Liver (tissue), 9 donors: ENCODE results near the gene RET. TPM values are rescaled to one million over a fixed set of nuclear protein-coding genes. Genes with fewer than 3 reads are reported as not detected.
"Not testable (repeated sequence)": the region's sequence is repeated elsewhere in the genome, so short reads cannot be mapped to it uniquely, and the experiment has no call there.

Experiments
- DNase-seq: peaks from one replicate; pipeline ENCODE4 v3.0.0-alpha.2; 2017; ENCODE audit warnings: low spot score
- H3K27ac ChIP-seq, 2 donors: one replicate each; pipeline ENCODE4 v1.7.0; 2013; ENCODE audit warnings: inconsistent platforms in 2 of 2, low read length in 2 of 2, control low read depth in 1 of 2, low read depth in 1 of 2, mild to moderate bottlenecking in 1 of 2
- H3K27me3 ChIP-seq, 4 donors: one replicate each; pipeline versions ENCODE4 v1.6.1 to v1.7.0; 2013; ENCODE audit warnings: low read length in 3 of 4, inconsistent platforms in 1 of 4, mild to moderate bottlenecking in 1 of 4, moderate library complexity in 1 of 4; ENCODE audit not compliant: control insufficient read depth in 4 of 4, insufficient read depth in 4 of 4
- H3K36me3 ChIP-seq, 4 donors: one replicate each; pipeline versions ENCODE4 v1.6.1 to v1.7.0; 2013; ENCODE audit warnings: low read length in 3 of 4, mild to moderate bottlenecking in 3 of 4, low read depth in 1 of 4, moderate library complexity in 1 of 4; ENCODE audit not compliant: control insufficient read depth in 4 of 4, insufficient read depth in 3 of 4
- H3K4me1 ChIP-seq, 4 donors: one replicate each; pipeline versions ENCODE4 v1.6.1 to v1.7.0; 2013; ENCODE audit warnings: low read length in 3 of 4, mild to moderate bottlenecking in 3 of 4, moderate library complexity in 1 of 4; ENCODE audit not compliant: control insufficient read depth in 4 of 4, insufficient read depth in 4 of 4
- H3K4me3 ChIP-seq, 3 donors: one replicate each; pipeline versions ENCODE4 v1.6.1 to v1.7.0; 2013; ENCODE audit warnings: low read length in 3 of 3, control low read depth in 1 of 3, low read depth in 1 of 3, mild to moderate bottlenecking in 1 of 3
- H3K9ac ChIP-seq, 2 donors: one replicate each; pipeline ENCODE4 v1.7.0; 2013; ENCODE audit warnings: low read length in 2 of 2, mild to moderate bottlenecking in 2 of 2, moderate library complexity in 2 of 2, control low read depth in 1 of 2, low read depth in 1 of 2
- H3K9me3 ChIP-seq, 4 donors: one replicate each; pipeline versions ENCODE4 v1.6.1 to v1.7.0; 2013; ENCODE audit warnings: low read length in 3 of 4; ENCODE audit not compliant: control insufficient read depth in 4 of 4
- EGR1 ChIP-seq, 2 donors: IDR thresholded peaks; 2 replicates each; pipeline ENCODE4 v1.6.1; 2016 to 2018; ENCODE audit warnings: antibody characterized with exemption in 2 of 2, low read depth in 2 of 2
- FOXA2 ChIP-seq: IDR thresholded peaks from 2 replicates; pipeline ENCODE4 v1.6.1; 2016; ENCODE audit warnings: antibody characterized with exemption
- GABPA ChIP-seq, 2 donors: IDR thresholded peaks in 1 of 2; conservative IDR thresholded peaks in 1 of 2; 2 replicates each; pipeline ENCODE4 v1.6.1; 2016; ENCODE audit warnings: antibody characterized with exemption in 2 of 2, mild to moderate bottlenecking in 1 of 2, moderate library complexity in 1 of 2
- HNF4A ChIP-seq, 2 donors: conservative IDR thresholded peaks; 2 replicates each; pipeline ENCODE4 v1.6.1; 2016; ENCODE audit warnings: antibody characterized with exemption in 2 of 2, mild to moderate bottlenecking in 2 of 2
- HNF4G ChIP-seq: IDR thresholded peaks from 2 replicates; pipeline ENCODE4 v1.6.1; 2016; ENCODE audit warnings: antibody characterized with exemption
- JUND ChIP-seq, 2 donors: IDR thresholded peaks; 2 replicates each; pipeline ENCODE4 v1.6.1; 2016; ENCODE audit warnings: antibody characterized with exemption in 2 of 2
- MAX ChIP-seq: IDR thresholded peaks from 2 replicates; pipeline ENCODE4 v1.6.1; 2016; ENCODE audit warnings: antibody characterized with exemption
- NR2F2 ChIP-seq: IDR thresholded peaks from 2 replicates; pipeline ENCODE4 v1.6.1; 2016; ENCODE audit warnings: antibody characterized with exemption
- RAD21 ChIP-seq, 2 donors: IDR thresholded peaks; 2 replicates each; pipeline ENCODE4 v1.6.1; 2016; ENCODE audit warnings: antibody characterized with exemption in 2 of 2, mild to moderate bottlenecking in 2 of 2
- REST ChIP-seq: IDR thresholded peaks from 2 replicates; pipeline ENCODE4 v1.6.1; 2016; ENCODE audit warnings: antibody characterized with exemption, mild to moderate bottlenecking
- SP1 ChIP-seq: IDR thresholded peaks from 2 replicates; pipeline ENCODE4 v1.6.1; 2018; ENCODE audit warnings: antibody characterized with exemption, mild to moderate bottlenecking
- TAF1 ChIP-seq: conservative IDR thresholded peaks from 2 replicates; pipeline ENCODE4 v1.6.1; 2016; ENCODE audit warnings: antibody characterized with exemption, mild to moderate bottlenecking
- YY1 ChIP-seq: IDR thresholded peaks from 2 replicates; pipeline ENCODE4 v1.6.1; 2016; ENCODE audit warnings: antibody characterized with exemption, mild to moderate bottlenecking
- ZBTB33 ChIP-seq: IDR thresholded peaks from 2 replicates; pipeline ENCODE4 v1.6.1; 2016; ENCODE audit warnings: antibody characterized with exemption
- WGBS: extraction: QIAGEN DNeasy Blood & Tissue Kit; methylation state at CpG from one replicate; pipeline ENCODE4 v1.1.7; 2013; 5-methylcytosine and 5-hydroxymethylcytosine counted together
- polyA plus RNA-seq, 2 donors: library from polyadenylated mRNA; stranded (reverse) in 1 of 2; unstranded in 1 of 2; fragments of 200-250 nt in 1 of 2; fragments of >200 nt in 1 of 2; fragmentation: Nextera tagmentation in 1 of 2; extraction: Ambion mirVana in 1 of 2; gene quantifications; one replicate each; pipeline versions ENCODE4 v1.2.1 to v1.2.3, GENCODE V29; 2013 to 2015
- total RNA-seq, 2 donors: library from RNA; depleted of rRNA; stranded (reverse); fragments of >200 nt; gene quantifications; one replicate each; pipeline ENCODE4 v1.2.3, GENCODE V29; 2014
- TF ChIP-seq, protein P1 (sequence below): IDR thresholded peaks from 2 replicates; pipeline ENCODE4 v1.6.1; 2016; ENCODE audit warnings: antibody characterized with exemption
- TF ChIP-seq, protein P2 (sequence below): fragments of 150-350 bp; IDR thresholded peaks from 2 replicates; pipeline ENCODE4 v1.5.1; 2017; ENCODE audit warnings: improper control_type of control experiment, low read depth, low read length; ENCODE audit not compliant: missing input control
- donor health status: healthy.
- donor health status: healthy.
- donor health status: healthy.
- donor health status: healthy.
- donor health status: healthy.

Gene RET
- total and polyA plus RNA-seq, 4 donors: 0.09 to 2.5 (median 0.33) TPM; not detected in 1

- Histone ChIP-seq H3K9ac (no peak overlapping the region), H3K27me3 (no peaks in the 10 kb centered on the region), H3K4me3 (no peak overlapping the region), H3K9me3 (no peaks in the 10 kb centered on the region), H3K4me1 (no peaks in the 10 kb centered on the region), H3K27ac (no peak overlapping the region), H3K36me3 (no peaks in the 10 kb centered on the region)
- 71% methylated on average over 9 of the region's 9 CpGs for WGBS
- TF ChIP-seq FOXA2: no peak
- TF ChIP-seq RAD21 (IDR thresholded peaks at IDR 0.05): no peak
- no peak for TF ChIP-seq NR2F2
- TF ChIP-seq MAX: no peak
- TF ChIP-seq REST: no peak
- no peak for TF ChIP-seq HNF4G
- TF ChIP-seq GABPA (IDR thresholded peaks at IDR 0.05 in 1 of 2, conservative IDR thresholded peaks at IDR 0.05 in 1 of 2): no peak
- no peak for TF ChIP-seq SP1
- no peak for TF ChIP-seq EGR1 (IDR thresholded peaks at IDR 0.05; ENCODE audit: low read depth in 2 of 2)
- TF ChIP-seq, protein P1, sequence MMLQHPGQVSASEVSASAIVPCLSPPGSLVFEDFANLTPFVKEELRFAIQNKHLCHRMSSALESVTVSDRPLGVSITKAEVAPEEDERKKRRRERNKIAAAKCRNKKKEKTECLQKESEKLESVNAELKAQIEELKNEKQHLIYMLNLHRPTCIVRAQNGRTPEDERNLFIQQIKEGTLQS: no peak
- no peak for TF ChIP-seq YY1
- TF ChIP-seq TAF1: no peak
- TF ChIP-seq JUND (IDR thresholded peaks at IDR 0.05): no peak
- no peak for TF ChIP-seq ZBTB33
- TF ChIP-seq, protein P2, sequence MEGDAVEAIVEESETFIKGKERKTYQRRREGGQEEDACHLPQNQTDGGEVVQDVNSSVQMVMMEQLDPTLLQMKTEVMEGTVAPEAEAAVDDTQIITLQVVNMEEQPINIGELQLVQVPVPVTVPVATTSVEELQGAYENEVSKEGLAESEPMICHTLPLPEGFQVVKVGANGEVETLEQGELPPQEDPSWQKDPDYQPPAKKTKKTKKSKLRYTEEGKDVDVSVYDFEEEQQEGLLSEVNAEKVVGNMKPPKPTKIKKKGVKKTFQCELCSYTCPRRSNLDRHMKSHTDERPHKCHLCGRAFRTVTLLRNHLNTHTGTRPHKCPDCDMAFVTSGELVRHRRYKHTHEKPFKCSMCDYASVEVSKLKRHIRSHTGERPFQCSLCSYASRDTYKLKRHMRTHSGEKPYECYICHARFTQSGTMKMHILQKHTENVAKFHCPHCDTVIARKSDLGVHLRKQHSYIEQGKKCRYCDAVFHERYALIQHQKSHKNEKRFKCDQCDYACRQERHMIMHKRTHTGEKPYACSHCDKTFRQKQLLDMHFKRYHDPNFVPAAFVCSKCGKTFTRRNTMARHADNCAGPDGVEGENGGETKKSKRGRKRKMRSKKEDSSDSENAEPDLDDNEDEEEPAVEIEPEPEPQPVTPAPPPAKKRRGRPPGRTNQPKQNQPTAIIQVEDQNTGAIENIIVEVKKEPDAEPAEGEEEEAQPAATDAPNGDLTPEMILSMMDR: no peak
- no peak for TF ChIP-seq HNF4A (conservative IDR thresholded peaks at IDR 0.05)
- DNase-seq: no peak
Observed at GRCh38 chr10:43094085-43094484, 17.2 kb downstream of the RET start.

DNA sequence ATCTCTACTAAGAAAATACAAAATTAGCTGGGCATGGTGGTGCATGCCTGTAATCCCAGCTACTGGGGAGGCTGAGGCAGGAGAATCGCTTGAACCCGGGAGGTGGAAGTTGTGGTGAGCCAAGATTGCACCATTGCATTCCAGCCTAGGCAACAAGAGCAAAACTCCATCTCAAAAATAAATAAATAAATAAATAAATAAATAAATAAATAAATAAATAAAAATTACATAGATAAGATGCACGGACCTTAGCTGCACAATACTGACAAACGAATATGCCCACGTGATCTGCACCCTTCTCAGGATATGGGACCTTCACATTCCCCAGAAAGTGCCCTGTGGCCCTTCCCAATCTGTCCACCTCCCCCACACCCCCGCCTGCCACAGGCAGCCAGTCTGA, 22.5 kb downstream of the RET start:
- not testable (repeated sequence) for H3K27me3 ChIP-seq, H3K27ac ChIP-seq, H3K9ac ChIP-seq, DNase-seq, H3K9me3 ChIP-seq, H3K36me3 ChIP-seq, H3K4me3 ChIP-seq, H3K4me1 ChIP-seq
- 82% methylated on average over 6 of the region's 6 CpGs for WGBS
